OCI-LY1 (cell line): ENCODE measurements around the gene BTBD17.

Experiments used
- H2AFZ ChIP-seq: fragments of 200-600 bp; sonication (generic), shearing (Covaris generic); 2 replicates; pipeline ENCODE4 v1.6.0; 2014; ENCODE audit warnings: antibody characterized with exemption, mild to moderate bottlenecking, low read length
- H3F3A ChIP-seq: fragments of 200-600 bp; sonication (generic), shearing (Covaris generic); 2 replicates; pipeline ENCODE4 v1.6.0; 2014; ENCODE audit warnings: mild to moderate bottlenecking, antibody characterized with exemption, low read length, moderate library complexity; ENCODE audit not compliant: insufficient read depth
- H3K27ac ChIP-seq: fragments of 200-600 bp; sonication (generic); 2 replicates; pipeline ENCODE4 v1.5.1; 2014; ENCODE audit warnings: low read length, mixed run types, mild to moderate bottlenecking, low read depth; ENCODE audit not compliant: poor library complexity, severe bottlenecking
- H3K27me3 ChIP-seq: fragments of 200-600 bp; sonication (generic); 2 replicates; pipeline ENCODE4 v1.6.0; 2014; ENCODE audit warnings: antibody characterized with exemption, mild to moderate bottlenecking, low read length, moderate library complexity; ENCODE audit not compliant: insufficient read depth
- H3K36me3 ChIP-seq: fragments of 200-600 bp; sonication (generic); 2 replicates; pipeline ENCODE4 v1.6.1; 2014; ENCODE audit warnings: mild to moderate bottlenecking, antibody characterized with exemption, low read length, moderate library complexity, mixed read lengths; ENCODE audit not compliant: insufficient read depth
- H3K4me1 ChIP-seq: fragments of 200-600 bp; sonication (generic); 2 replicates; pipeline ENCODE4 v1.5.1; 2014; ENCODE audit warnings: mild to moderate bottlenecking, low read length, moderate library complexity; ENCODE audit not compliant: insufficient read depth, severe bottlenecking
- H3K4me2 ChIP-seq: fragments of 200-600 bp; sonication (generic), shearing (Covaris generic); 2 replicates; pipeline ENCODE4 v1.6.1; 2014; ENCODE audit warnings: low read length
- H3K4me3 ChIP-seq: fragments of 200-600 bp; sonication (generic); 2 replicates; pipeline ENCODE4 v1.5.1; 2014; ENCODE audit warnings: low read length, low read depth, mild to moderate bottlenecking, mixed read lengths; ENCODE audit not compliant: poor library complexity, severe bottlenecking
- H3K79me2 ChIP-seq: fragments of 200-600 bp; shearing (Covaris generic); 2 replicates; pipeline ENCODE4 v1.6.1; 2016; ENCODE audit warnings: mixed run types, low read length, mixed read lengths; ENCODE audit not compliant: insufficient read depth
- H3K9ac ChIP-seq: fragments of 200-600 bp; sonication (generic), shearing (Covaris generic); 2 replicates; pipeline ENCODE4 v1.6.1; 2014; ENCODE audit warnings: mild to moderate bottlenecking, low read length, mixed read lengths
- H3K9me2 ChIP-seq: fragments of 200-600 bp; sonication (generic), shearing (Covaris generic); 2 replicates; pipeline ENCODE4 v1.6.1; 2014; ENCODE audit warnings: low read depth, mild to moderate bottlenecking, low read length, mixed read lengths
- H3K9me3 ChIP-seq: fragments of 200-600 bp; shearing (Covaris generic); 2 replicates; pipeline ENCODE4 v1.6.1; 2014; ENCODE audit warnings: low read length, mixed read lengths
- H4K20me1 ChIP-seq: fragments of 200-600 bp; sonication (generic), shearing (Covaris generic); 2 replicates; pipeline ENCODE4 v1.6.0; 2016; ENCODE audit warnings: mild to moderate bottlenecking, low read length; ENCODE audit not compliant: insufficient read depth
- CTCF ChIP-seq: fragments of 200-600 bp; sonication (generic), shearing (Covaris generic); IDR thresholded peaks from 2 replicates; pipeline ENCODE4 v1.5.1; 2017; ENCODE audit warnings: mild to moderate bottlenecking, antibody characterized with exemption, low read length, moderate library complexity, mixed read lengths
- EZH2 ChIP-seq: fragments of 200-600 bp; sonication (generic), shearing (Covaris generic); IDR thresholded peaks from 2 replicates; pipeline ENCODE4 v1.8.0; 2017; ENCODE audit warnings: borderline replicate concordance, mixed run types, mild to moderate bottlenecking, antibody characterized with exemption, low read length, moderate library complexity, mixed read lengths

BTBD17 gene

GRCh38 chr17:74404218-74404617 lies 42.5 kb upstream of the BTBD17 start:
- no peak for TF ChIP-seq EZH2
- TF ChIP-seq CTCF, result no peak
- no peak overlapping the region for H3K4me2 ChIP-seq
- no peaks in the 10 kb centered on the region for H3K4me1 ChIP-seq
- no peaks in the 10 kb centered on the region for H3K9me2 ChIP-seq
- no peaks in the 10 kb centered on the region for H4K20me1 ChIP-seq
- H3K79me2 ChIP-seq, result no peaks in the 10 kb centered on the region
- no peaks in the 10 kb centered on the region for H3F3A ChIP-seq
- no peak overlapping the region for H3K9ac ChIP-seq
- no peak overlapping the region for H2AFZ ChIP-seq
- H3K4me3 ChIP-seq, result no peak overlapping the region
- H3K36me3 ChIP-seq, result no peaks in the 10 kb centered on the region
- H3K9me3 ChIP-seq, result no peaks in the 10 kb centered on the region
- no peaks in the 10 kb centered on the region for H3K27me3 ChIP-seq
- H3K27ac ChIP-seq, result no peak overlapping the region

GRCh38 chr17:74403512-74404137 lies 42.0 kb upstream of the BTBD17 start:
- Histone ChIP-seq H3K9me2 (no peaks in the 10 kb centered on the region), H3K9me3 (no peaks in the 10 kb centered on the region), H3K4me3 (no peak overlapping the region), H3K79me2 (no peaks in the 10 kb centered on the region), H3K27me3 (no peaks in the 10 kb centered on the region), H4K20me1 (no peaks in the 10 kb centered on the region), H3K4me2 (no peak overlapping the region), H3K4me1 (no peaks in the 10 kb centered on the region), H3F3A (no peaks in the 10 kb centered on the region), H2AFZ (no peak overlapping the region), H3K9ac (no peak overlapping the region), H3K27ac (no peak overlapping the region), H3K36me3 (no peaks in the 10 kb centered on the region)
- TF ChIP-seq EZH2 (no peak), CTCF (no peak)

- Histone ChIP-seq H3K27ac (no peak overlapping the region), H4K20me1 (no peaks in the 10 kb centered on the region), H3K9me3 (no peaks in the 10 kb centered on the region), H3K27me3 (no peaks in the 10 kb centered on the region), H3F3A (no peaks in the 10 kb centered on the region), H3K9ac (no peak overlapping the region), H3K4me3 (no peak overlapping the region), H2AFZ (no peak overlapping the region), H3K36me3 (no peaks in the 10 kb centered on the region), H3K4me1 (no peaks in the 10 kb centered on the region), H3K4me2 (no peak overlapping the region), H3K9me2 (no peaks in the 10 kb centered on the region), H3K79me2 (no peaks in the 10 kb centered on the region)
- TF ChIP-seq CTCF (no peak), EZH2 (no peak)
Observed at GRCh38 chr17:74402048-74402447, 40.4 kb upstream of the BTBD17 start.
